AG09319 (cell line): ENCODE results near the gene CRACR2B.

ENCODE experiments used
- DNase-seq: peaks from one replicate; pipeline ENCODE4 v3.0.0-alpha.2; 2010; ENCODE audit warnings: low read depth; ENCODE audit errors: extremely low read depth
- TF ChIP-seq, protein P1 (sequence below): IDR thresholded peaks from 2 replicates; pipeline ENCODE4 v1.5.1; 2011; ENCODE audit warnings: low read depth, mild to moderate bottlenecking, inconsistent platforms, low read length, moderate library complexity

The CRACR2B gene

GRCh38 chr11:850775-851763, 23.4 kb downstream of the CRACR2B start:
- no peak for DNase-seq
- TF ChIP-seq, protein P1, sequence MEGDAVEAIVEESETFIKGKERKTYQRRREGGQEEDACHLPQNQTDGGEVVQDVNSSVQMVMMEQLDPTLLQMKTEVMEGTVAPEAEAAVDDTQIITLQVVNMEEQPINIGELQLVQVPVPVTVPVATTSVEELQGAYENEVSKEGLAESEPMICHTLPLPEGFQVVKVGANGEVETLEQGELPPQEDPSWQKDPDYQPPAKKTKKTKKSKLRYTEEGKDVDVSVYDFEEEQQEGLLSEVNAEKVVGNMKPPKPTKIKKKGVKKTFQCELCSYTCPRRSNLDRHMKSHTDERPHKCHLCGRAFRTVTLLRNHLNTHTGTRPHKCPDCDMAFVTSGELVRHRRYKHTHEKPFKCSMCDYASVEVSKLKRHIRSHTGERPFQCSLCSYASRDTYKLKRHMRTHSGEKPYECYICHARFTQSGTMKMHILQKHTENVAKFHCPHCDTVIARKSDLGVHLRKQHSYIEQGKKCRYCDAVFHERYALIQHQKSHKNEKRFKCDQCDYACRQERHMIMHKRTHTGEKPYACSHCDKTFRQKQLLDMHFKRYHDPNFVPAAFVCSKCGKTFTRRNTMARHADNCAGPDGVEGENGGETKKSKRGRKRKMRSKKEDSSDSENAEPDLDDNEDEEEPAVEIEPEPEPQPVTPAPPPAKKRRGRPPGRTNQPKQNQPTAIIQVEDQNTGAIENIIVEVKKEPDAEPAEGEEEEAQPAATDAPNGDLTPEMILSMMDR = no peak; the same call in 1 of the 2 replicates

GRCh38 chr11:852762-853161, 25.0 kb downstream of the CRACR2B start:
- TF ChIP-seq, protein P1 = no peak
- DNase-seq = no peak

DNA sequence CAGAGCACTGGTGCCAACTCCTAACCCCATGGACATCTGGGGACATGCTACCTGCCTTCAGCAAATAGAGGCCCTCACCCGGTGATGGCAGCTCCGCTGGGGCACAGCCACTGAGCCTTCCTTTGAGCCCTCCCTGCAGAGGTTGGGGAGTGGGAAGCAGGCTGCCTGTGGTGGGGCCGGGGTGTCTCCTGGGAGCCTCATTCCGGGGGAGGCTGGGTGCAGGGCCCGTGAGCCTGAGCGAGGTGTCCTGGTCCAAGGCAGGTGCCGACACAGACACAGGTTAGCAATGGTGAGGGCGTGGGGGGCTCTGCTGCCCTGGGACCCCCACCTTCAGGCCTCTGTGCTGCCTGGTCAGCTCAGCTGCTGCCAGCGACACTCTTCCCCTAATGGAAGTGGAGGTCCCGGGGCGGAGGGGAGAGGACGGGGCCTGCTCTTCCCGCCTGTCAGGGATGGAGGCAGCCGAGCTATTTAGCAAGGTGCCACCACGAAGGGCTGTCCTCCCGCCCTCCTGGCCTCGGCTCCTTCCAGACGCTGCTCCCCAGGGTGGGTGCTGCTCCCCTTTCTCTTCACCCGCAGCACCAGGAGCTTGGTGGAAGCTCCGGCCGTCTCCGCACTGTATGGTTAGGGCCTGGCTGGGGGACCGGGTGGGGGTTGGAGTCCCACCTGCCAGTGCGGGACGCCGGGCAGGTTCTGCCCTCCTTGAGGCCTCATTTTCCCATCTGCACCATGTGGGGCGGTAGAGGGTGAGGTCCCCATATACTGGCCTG, 26.1 kb downstream of the CRACR2B start:
- no peak for DNase-seq
- TF ChIP-seq, protein P1 = no peak

GRCh38 chr11:854601-855329, 27.0 kb downstream of the CRACR2B start:
- TF ChIP-seq, protein P1 = no peak
- DNase-seq = no peak

DNA sequence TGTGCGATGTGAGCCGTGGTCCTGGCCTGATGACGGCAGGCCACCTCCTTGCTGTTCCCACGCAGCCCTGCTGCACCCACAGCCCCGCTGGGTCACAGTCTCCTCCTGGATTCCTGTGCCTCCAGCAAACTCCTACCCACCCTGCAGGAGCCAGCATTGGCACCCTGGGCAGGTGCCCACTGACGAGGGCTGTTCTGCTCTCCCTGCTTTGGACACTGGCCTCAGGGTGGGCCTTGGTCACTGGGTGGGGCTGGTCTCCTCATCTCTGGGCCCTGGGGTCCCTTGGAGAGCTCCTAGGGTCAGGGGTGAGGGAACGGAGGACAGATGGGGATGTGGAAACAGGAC, 27.6 kb downstream of the CRACR2B start:
- DNase-seq = no peak
- TF ChIP-seq, protein P1 = no peak

GRCh38 chr11:855796-856195, 28.1 kb downstream of the CRACR2B start:
- TF ChIP-seq, protein P1 = no peak
- no peak for DNase-seq
